OCI-LY3 (cell line): ENCODE data around the gene BPIFB4.

Source experiments
- H2AFZ ChIP-seq: fragments of 200-600, 300-600 bp; shearing (Covaris generic); 2 replicates; pipeline ENCODE4 v1.6.0; 2014; ENCODE audit warnings: antibody characterized with exemption, low read depth, low read length
- H3K27ac ChIP-seq: fragments of 200-600, 300-600 bp; sonication (generic); 2 replicates; pipeline ENCODE4 v1.5.1; 2014; ENCODE audit warnings: mild to moderate bottlenecking, low read length, moderate library complexity, mixed read lengths
- H3K27me3 ChIP-seq: fragments of 200-600, 300-600 bp; sonication (generic); 2 replicates; pipeline ENCODE4 v1.6.1; 2014; ENCODE audit warnings: low read depth, low read length, mixed read lengths
- H3K36me3 ChIP-seq: fragments of 200-600, 300-600 bp; sonication (generic); replicated peaks from 2 replicates; pipeline ENCODE3; 2014; ENCODE audit warnings: low read depth, low read length, mixed read lengths
- H3K4me1 ChIP-seq: fragments of 300-600, 200-600 bp; sonication (generic); 2 replicates; pipeline ENCODE4 v1.6.1; 2014; ENCODE audit warnings: low read length, mixed read lengths
- H3K4me2 ChIP-seq: fragments of 200-600, 300-600 bp; sonication (generic); 2 replicates; pipeline ENCODE4 v1.6.1; 2014; ENCODE audit warnings: low read length, mixed read lengths
- H3K4me3 ChIP-seq: fragments of 300-600, 200-600 bp; sonication (generic); 2 replicates; pipeline ENCODE4 v1.5.1; 2014; ENCODE audit warnings: antibody characterized with exemption, mild to moderate bottlenecking, low read length, moderate library complexity
- H3K79me2 ChIP-seq: fragments of 300-600, 200-600 bp; shearing (Covaris generic); 2 replicates; pipeline ENCODE4 v1.6.1; 2014; ENCODE audit warnings: mild to moderate bottlenecking, low read length, mixed read lengths
- H3K9ac ChIP-seq: fragments of 300-600, 200-600 bp; shearing (Covaris generic); 2 replicates; pipeline ENCODE4 v1.6.0; 2014; ENCODE audit warnings: mild to moderate bottlenecking, low read length, moderate library complexity
- H3K9me3 ChIP-seq: fragments of 200-600, 300-600 bp; shearing (Covaris generic); 2 replicates; pipeline ENCODE4 v1.6.1; 2014; ENCODE audit warnings: low read length, mixed read lengths; ENCODE audit not compliant: insufficient read depth
- H4K20me1 ChIP-seq: fragments of 200-600, 300-600 bp; sonication (generic); 2 replicates; pipeline ENCODE4 v1.6.1; 2016; ENCODE audit warnings: low read length, mixed read lengths; ENCODE audit not compliant: insufficient read depth
- EZH2phosphoT487 ChIP-seq: fragments of 200-600 bp; shearing (Covaris generic); IDR thresholded peaks from 2 replicates; pipeline ENCODE4 v1.6.1; 2018; ENCODE audit warnings: antibody characterized with exemption, mixed run types, low read depth
- TF ChIP-seq, protein P1 (sequence below): fragments of 200-600, 300-600 bp; sonication (generic); IDR thresholded peaks from 2 replicates; pipeline ENCODE4 v1.5.1; 2014; ENCODE audit warnings: antibody characterized with exemption, low read length, low read depth

Gene BPIFB4

DNA sequence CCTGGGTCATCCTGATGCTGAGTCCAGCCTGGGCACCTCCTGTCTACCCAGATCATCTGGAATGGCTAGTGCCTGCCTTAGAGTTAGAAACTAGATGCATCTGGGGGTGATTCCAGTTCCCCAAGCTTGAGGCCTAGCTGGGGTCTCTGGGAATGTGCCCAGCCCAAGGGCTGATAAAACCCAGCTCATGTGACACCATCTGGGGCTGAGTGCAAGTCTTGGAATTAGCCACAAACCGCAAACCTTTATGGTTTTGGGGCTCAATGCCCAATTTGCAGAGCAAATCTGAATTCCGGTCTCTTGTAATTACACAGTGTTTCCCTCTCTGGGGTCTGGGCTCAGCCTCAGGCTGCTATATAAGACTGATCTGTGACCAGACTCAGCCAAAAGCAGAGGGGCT is at the start of gene BPIFB4:
BPIFB4 (plus strand) TSS at position 385 of the 400 bp plus-strand sequence. CDS start 1,884 bp downstream, outside the sequence.
- no peak within 1 kb of the TSS for H3K4me3 ChIP-seq
- H3K79me2 ChIP-seq: no peaks in the 10 kb centered on the region
- no peak for TF ChIP-seq EZH2phosphoT487
- TF ChIP-seq, protein P1, sequence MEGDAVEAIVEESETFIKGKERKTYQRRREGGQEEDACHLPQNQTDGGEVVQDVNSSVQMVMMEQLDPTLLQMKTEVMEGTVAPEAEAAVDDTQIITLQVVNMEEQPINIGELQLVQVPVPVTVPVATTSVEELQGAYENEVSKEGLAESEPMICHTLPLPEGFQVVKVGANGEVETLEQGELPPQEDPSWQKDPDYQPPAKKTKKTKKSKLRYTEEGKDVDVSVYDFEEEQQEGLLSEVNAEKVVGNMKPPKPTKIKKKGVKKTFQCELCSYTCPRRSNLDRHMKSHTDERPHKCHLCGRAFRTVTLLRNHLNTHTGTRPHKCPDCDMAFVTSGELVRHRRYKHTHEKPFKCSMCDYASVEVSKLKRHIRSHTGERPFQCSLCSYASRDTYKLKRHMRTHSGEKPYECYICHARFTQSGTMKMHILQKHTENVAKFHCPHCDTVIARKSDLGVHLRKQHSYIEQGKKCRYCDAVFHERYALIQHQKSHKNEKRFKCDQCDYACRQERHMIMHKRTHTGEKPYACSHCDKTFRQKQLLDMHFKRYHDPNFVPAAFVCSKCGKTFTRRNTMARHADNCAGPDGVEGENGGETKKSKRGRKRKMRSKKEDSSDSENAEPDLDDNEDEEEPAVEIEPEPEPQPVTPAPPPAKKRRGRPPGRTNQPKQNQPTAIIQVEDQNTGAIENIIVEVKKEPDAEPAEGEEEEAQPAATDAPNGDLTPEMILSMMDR: no peak
- H3K9ac ChIP-seq: no peak within 1 kb of the TSS
- H3K9me3 ChIP-seq: no peaks in the 10 kb centered on the region
- no peaks in the 10 kb centered on the region for H3K4me1 ChIP-seq
- H3K36me3 ChIP-seq: no peaks in the 10 kb centered on the region
- H2AFZ ChIP-seq: no peak within 1 kb of the TSS
- no peaks in the 10 kb centered on the region for H4K20me1 ChIP-seq
- no peak within 1 kb of the TSS for H3K4me2 ChIP-seq
- H3K27ac ChIP-seq: no peak within 1 kb of the TSS
- peaks cover 36% of the 10 kb centered on the region for H3K27me3 ChIP-seq

DNA sequence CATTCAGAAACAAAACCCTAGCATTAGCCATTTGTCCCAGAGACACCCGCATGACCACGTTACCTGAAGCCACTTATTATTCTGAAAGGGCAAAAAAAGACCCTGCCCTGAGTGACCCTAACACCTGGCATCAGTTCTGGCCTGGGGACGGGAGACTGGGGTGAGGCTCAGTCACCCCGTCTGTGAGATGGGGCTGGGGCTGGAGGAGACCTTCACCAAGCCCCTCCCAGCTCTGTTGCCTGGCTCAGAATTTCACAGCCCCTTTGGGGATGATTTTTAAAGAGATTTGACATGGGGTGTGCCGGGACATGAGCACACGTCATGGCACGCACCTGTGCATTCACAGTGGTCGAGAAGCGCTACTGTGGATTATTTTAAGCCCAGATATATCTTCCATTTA is 49.4 kb upstream of the BPIFB4 start:
- H3K9ac ChIP-seq: no peak overlapping the region
- H3K79me2 ChIP-seq: no peaks in the 10 kb centered on the region
- H3K4me2 ChIP-seq: no peak overlapping the region
- H3K9me3 ChIP-seq: no peaks in the 10 kb centered on the region
- no peaks in the 10 kb centered on the region for H4K20me1 ChIP-seq
- no peak overlapping the region for H2AFZ ChIP-seq
- H3K27ac ChIP-seq: no peak overlapping the region
- H3K4me1 ChIP-seq: no peaks in the 10 kb centered on the region
- no peak overlapping the region for H3K4me3 ChIP-seq
- H3K36me3 ChIP-seq: no peaks in the 10 kb centered on the region
- peaks cover 31% of the 10 kb centered on the region for H3K27me3 ChIP-seq
- TF ChIP-seq, protein P1: no peak
- TF ChIP-seq EZH2phosphoT487: no peak

DNA sequence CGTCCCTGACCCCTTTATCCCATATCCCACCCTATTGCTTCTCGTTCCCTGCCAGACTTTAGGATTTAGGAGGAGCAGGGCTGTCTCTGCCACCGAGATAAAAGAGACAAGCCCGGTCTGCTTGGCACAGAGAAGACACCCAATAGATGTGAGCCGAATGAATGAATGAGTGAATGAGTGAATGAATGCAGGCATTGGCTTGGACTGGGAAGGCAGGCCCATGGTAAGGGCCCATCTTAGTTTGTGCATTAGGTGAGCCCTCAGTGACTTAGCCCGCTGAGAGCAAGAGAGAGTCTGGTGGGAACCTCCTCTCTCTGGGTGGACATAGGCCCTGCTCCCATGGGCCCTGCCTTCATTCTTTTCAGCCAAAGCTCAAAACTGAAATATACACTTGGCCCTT is 48.9 kb upstream of the BPIFB4 start:
- no peaks in the 10 kb centered on the region for H3K4me1 ChIP-seq
- peaks cover 31% of the 10 kb centered on the region for H3K27me3 ChIP-seq
- no peak overlapping the region for H3K4me3 ChIP-seq
- no peak overlapping the region for H3K27ac ChIP-seq
- no peaks in the 10 kb centered on the region for H3K79me2 ChIP-seq
- no peaks in the 10 kb centered on the region for H3K9me3 ChIP-seq
- H3K9ac ChIP-seq: no peak overlapping the region
- H3K36me3 ChIP-seq: no peaks in the 10 kb centered on the region
- H2AFZ ChIP-seq: no peak overlapping the region
- no peaks in the 10 kb centered on the region for H4K20me1 ChIP-seq
- H3K4me2 ChIP-seq: no peak overlapping the region
- TF ChIP-seq EZH2phosphoT487: no peak
- TF ChIP-seq, protein P1: no peak

DNA sequence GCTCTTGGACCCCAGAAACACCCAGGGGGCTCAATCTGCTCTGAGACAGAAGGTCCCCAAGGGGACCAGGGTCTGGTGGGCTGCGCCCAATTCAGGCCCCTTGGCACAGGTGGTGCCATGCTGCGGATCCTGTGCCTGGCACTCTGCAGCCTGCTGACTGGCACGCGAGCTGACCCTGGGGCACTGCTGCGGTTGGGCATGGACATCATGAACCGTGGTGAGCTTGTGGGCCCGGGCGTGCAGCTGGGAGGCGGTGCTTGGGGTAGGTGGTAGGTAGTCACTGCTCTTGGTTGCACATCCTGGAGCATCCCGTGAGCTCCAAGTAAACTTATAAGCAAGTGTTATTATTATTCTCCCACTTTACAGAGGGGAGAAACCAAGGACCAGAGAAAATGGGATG is 47.9 kb upstream of the BPIFB4 start, which contains the start of gene BPIFB6:
BPIFB6 (plus strand) TSS at position 118 of the 400 bp plus-strand sequence; CDS start at position 118, 0 bp downstream.
- Histone ChIP-seq H3K4me3 (no peak within 1 kb of the TSS), H3K27ac (no peak within 1 kb of the TSS), H3K27me3 (peaks cover 25% of the 10 kb centered on the region), H4K20me1 (no peaks in the 10 kb centered on the region), H3K4me2 (no peak within 1 kb of the TSS), H3K4me1 (no peaks in the 10 kb centered on the region), H3K36me3 (no peaks in the 10 kb centered on the region), H3K9ac (no peak within 1 kb of the TSS), H2AFZ (no peak within 1 kb of the TSS), H3K79me2 (no peaks in the 10 kb centered on the region), H3K9me3 (no peaks in the 10 kb centered on the region)
- TF ChIP-seq, protein P1: no peak
- TF ChIP-seq EZH2phosphoT487: no peak
